HCT116 (cell line): Measurements from ENCODE around the gene MGAT4A. TPM values are rescaled to one million over a fixed set of nuclear protein-coding genes. Genes with fewer than 3 reads are reported as not detected.

ENCODE experiments used
- ATAC-seq: fragments of 200-7000 bp; cut with Tn5 transposase; 2 replicates; pipeline ENCODE4 v1.9.1; 2020; ENCODE audit warnings: mild to moderate bottlenecking, moderate library complexity
- BruUV-seq: library from RNA; stranded (reverse); fragments of 400-500 nt; replicated peaks from 2 replicates; lab custom pipeline; 2021; lab: Mats Ljungman, UMichigan
- CTCF ChIA-PET: fragments of 300-600 bp; sonication (Branson Sonifier 250); formaldehyde crosslinking; loops from one replicate; lab custom pipeline; 2021; ENCODE audit warnings: antibody characterized with exemption; lab: Charles Lee
- POLR2A ChIA-PET: fragments of 300-600, 350-600 bp; sonication (Branson Sonifier 250); formaldehyde crosslinking; loops from one replicate; lab custom pipeline; 2021; ENCODE audit warnings: antibody characterized with exemption; lab: Charles Lee
- RAD21 ChIA-PET, 2 experiments: fragments of 300-600 bp; sonication (Branson Sonifier 250); formaldehyde crosslinking; loops; one replicate each; lab custom pipeline; 2023; ENCODE audit warnings: low total read pairs in 2 of 2; ENCODE audit not compliant: uncharacterized antibody in 2 of 2, unreplicated experiment in 2 of 2, low non-redundant PET in 1 of 2; lab: Charles Lee
- DNase-seq: peaks from one replicate; pipeline ENCODE4 v3.0.0-alpha.2; 2010; ENCODE audit warnings: low read depth, low spot score
- H2AFZ ChIP-seq: fragments of 200-600 bp; shearing (Covaris generic), sonication (generic); 2 replicates; pipeline ENCODE4 v1.6.1; 2017; ENCODE audit warnings: low read depth, mixed run types, mixed read lengths, antibody characterized with exemption, low read length; ENCODE audit not compliant: poor library complexity, severe bottlenecking
- H3K27ac ChIP-seq: 2 replicates; pipeline ENCODE4 v1.5.1; 2012; ENCODE audit warnings: low read depth, low read length
- H3K27me3 ChIP-seq: fragments of 200-600 bp; sonication (generic); 2 replicates; pipeline ENCODE4 v1.6.1; 2016; ENCODE audit warnings: mixed run types, low read length, mixed read lengths; ENCODE audit not compliant: insufficient read depth
- H3K36me3 ChIP-seq, 2 experiments: fragments of 200-500 bp in 1 of 2; fragments of 200-600 bp in 1 of 2; sonication (Bioruptor generic) in 1 of 2; sonication (generic) in 1 of 2; 2 replicates each; pipeline versions ENCODE4 v1.5.1 to v1.6.1; 2014 to 2016; ENCODE audit warnings: low read length in 2 of 2, inconsistent platforms in 1 of 2, mixed read lengths in 1 of 2, mixed run types in 1 of 2; ENCODE audit not compliant: insufficient read depth in 2 of 2, control insufficient read depth in 1 of 2
- H3K4me1 ChIP-seq, 2 experiments: fragments of 200-600 bp in 1 of 2; sonication (generic) in 1 of 2; 2 replicates each; pipeline versions ENCODE4 v1.5.1 to v1.6.1; 2012 to 2017; ENCODE audit warnings: low read length in 2 of 2, inconsistent platforms in 1 of 2, mild to moderate bottlenecking in 1 of 2, mixed read lengths in 1 of 2, mixed run types in 1 of 2, moderate library complexity in 1 of 2; ENCODE audit not compliant: insufficient read depth in 2 of 2, control insufficient read depth in 1 of 2
- H3K4me2 ChIP-seq: fragments of 200-600 bp; sonication (generic); 2 replicates; pipeline ENCODE4 v1.6.1; 2017; ENCODE audit warnings: mixed run types, low read length, mixed read lengths
- H3K4me3 ChIP-seq, 2 experiments: fragments of 200-600 bp in 1 of 2; sonication (generic) in 1 of 2; replicated peaks in 1 of 2; 2 replicates each; pipeline ENCODE4 v1.5.1; 2011 to 2016; ENCODE audit warnings: low read length in 2 of 2, control low read depth in 1 of 2, low read depth in 1 of 2, mild to moderate bottlenecking in 1 of 2, mixed read lengths in 1 of 2, mixed run types in 1 of 2
- H3K79me2 ChIP-seq: fragments of 200-600 bp; sonication (generic); 2 replicates; pipeline ENCODE4 v1.6.1; 2017; ENCODE audit warnings: mild to moderate bottlenecking, mixed run types, low read length, moderate library complexity, mixed read lengths; ENCODE audit not compliant: insufficient read depth
- H3K9ac ChIP-seq: fragments of 200-600 bp; sonication (generic); 2 replicates; pipeline ENCODE4 v1.6.1; 2016; ENCODE audit warnings: low read length, mixed read lengths
- H3K9me2 ChIP-seq: fragments of 200-600 bp; sonication (generic), shearing (Covaris generic); 2 replicates; pipeline ENCODE4 v1.6.1; 2017; ENCODE audit warnings: mixed run types, mild to moderate bottlenecking, moderate library complexity; ENCODE audit not compliant: insufficient read depth
- H3K9me3 ChIP-seq, 2 experiments: fragments of 200-500 bp in 1 of 2; fragments of 200-600 bp in 1 of 2; sonication (Bioruptor generic) in 1 of 2; sonication (generic) in 1 of 2; 2 replicates each; pipeline ENCODE4 v1.6.1; 2014 to 2017; ENCODE audit warnings: low read length in 2 of 2, mixed read lengths in 2 of 2, inconsistent platforms in 1 of 2, low read depth in 1 of 2, mild to moderate bottlenecking in 1 of 2, mixed run types in 1 of 2, moderate library complexity in 1 of 2; ENCODE audit not compliant: control insufficient read depth in 1 of 2, insufficient read depth in 1 of 2
- H4K20me1 ChIP-seq: fragments of 200-600 bp; sonication (generic), shearing (Covaris generic); 2 replicates; pipeline ENCODE4 v1.6.1; 2017; ENCODE audit warnings: mixed run types, mild to moderate bottlenecking, moderate library complexity; ENCODE audit not compliant: insufficient read depth
- CBX3 ChIP-seq: IDR thresholded peaks from 2 replicates; pipeline ENCODE4 v1.6.1; 2012; ENCODE audit warnings: low read depth
- ELF1 ChIP-seq: IDR thresholded peaks from 2 replicates; pipeline ENCODE4 v1.6.1; 2012; ENCODE audit warnings: low read depth, borderline replicate concordance
- EZH2 ChIP-seq: fragments of 200-600 bp; sonication (generic); IDR thresholded peaks from 2 replicates; pipeline ENCODE4 v1.6.1; 2017; ENCODE audit warnings: antibody characterized with exemption, mixed run types
- POLR2A ChIP-seq: IDR thresholded peaks from 2 replicates; pipeline ENCODE4 v1.7.0; 2011; ENCODE audit warnings: borderline replicate concordance; ENCODE audit not compliant: insufficient read depth, insufficient read length; ENCODE audit errors: extremely low read depth
- POLR2AphosphoS5 ChIP-seq: IDR thresholded peaks from 2 replicates; pipeline ENCODE4 v1.6.1; 2011; ENCODE audit warnings: mild to moderate bottlenecking, low read depth, low read length, moderate library complexity
- RAD21 ChIP-seq: IDR thresholded peaks from 2 replicates; pipeline ENCODE4 v1.6.1; 2012; ENCODE audit warnings: low read depth, mild to moderate bottlenecking
- SIN3A ChIP-seq: IDR thresholded peaks from 2 replicates; pipeline ENCODE4 v1.6.1; 2012; ENCODE audit warnings: low read depth
- SP1 ChIP-seq: IDR thresholded peaks from 2 replicates; pipeline ENCODE4 v1.6.1; 2012; ENCODE audit warnings: low read depth
- SRF ChIP-seq: IDR thresholded peaks from 2 replicates; pipeline ENCODE4 v1.6.1; 2012; ENCODE audit warnings: low read depth
- TCF7L2 ChIP-seq: IDR thresholded peaks from 2 replicates; pipeline ENCODE4 v1.7.0; 2011; ENCODE audit warnings: borderline replicate concordance, inconsistent platforms; ENCODE audit not compliant: insufficient read depth, insufficient read length; ENCODE audit errors: extremely low read depth
- YY1 ChIP-seq: IDR thresholded peaks from 2 replicates; pipeline ENCODE4 v1.6.1; 2011; ENCODE audit warnings: low read length, low read depth, moderate library complexity, mild to moderate bottlenecking; ENCODE audit not compliant: insufficient replicate concordance; ENCODE audit errors: extremely low read depth
- intact Hi-C: fragments of 100-400 bp; cut with micrococcal nuclease; formaldehyde crosslinking; loops from 2 replicates; pipeline ENCODE4 v1.10.0; 2022
- total RNA-seq: library from RNA; stranded (reverse); gene quantifications from one replicate; pipeline ENCODE4 v1.2.1, GENCODE V29; 2021; ENCODE audit not compliant: unreplicated experiment
- TF ChIP-seq, protein P1 (sequence below), 3 experiments: fragments of 200-600 bp in 1 of 3; sonication (generic) in 1 of 3; IDR thresholded peaks in 2 of 3; conservative IDR thresholded peaks in 1 of 3; 2 replicates each; pipeline ENCODE4 v1.5.1; 2012 to 2017; ENCODE audit warnings: low read depth in 2 of 3, low read length in 2 of 3, antibody characterized with exemption in 1 of 3, borderline replicate concordance in 1 of 3, control low read depth in 1 of 3, mild to moderate bottlenecking in 1 of 3, mixed read lengths in 1 of 3, mixed run types in 1 of 3, moderate library complexity in 1 of 3; ENCODE audit not compliant: insufficient read depth in 1 of 3

The MGAT4A gene
- total RNA-seq, 1 experiment from 2014 or later: 10.2 TPM

DNA sequence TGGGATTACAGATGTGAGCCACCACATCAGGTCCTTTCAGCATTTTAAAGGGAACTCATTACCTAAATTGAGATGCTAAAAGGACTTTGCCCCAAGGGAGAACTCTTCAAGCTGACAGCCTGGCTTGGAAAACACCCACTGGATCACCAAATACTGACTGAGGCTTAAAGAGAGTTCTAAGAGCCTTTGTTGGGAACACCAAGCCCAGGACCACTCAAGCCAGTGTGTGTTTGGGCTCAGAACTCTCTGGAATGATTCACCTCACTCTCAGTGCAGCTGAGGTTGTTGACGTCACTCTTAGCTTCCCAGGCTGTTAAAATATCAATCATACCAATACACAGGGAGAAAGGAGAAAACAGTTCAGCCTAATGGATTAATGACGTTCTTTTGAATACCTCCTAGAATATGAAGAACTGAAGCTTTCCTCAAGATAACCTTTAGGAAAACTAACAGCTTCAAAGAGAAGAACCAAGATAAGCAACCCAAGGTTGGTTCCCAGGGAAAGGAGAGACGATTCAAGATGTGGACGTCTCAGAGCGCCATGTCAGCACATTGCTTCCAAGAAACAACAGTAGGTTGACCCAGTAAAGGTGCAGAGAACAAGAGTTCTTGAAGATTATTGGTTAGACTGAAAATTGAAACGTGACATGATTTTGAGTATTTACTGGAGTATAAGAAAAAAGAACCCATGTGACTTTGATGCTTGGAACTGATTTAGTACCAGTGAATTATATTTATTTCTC is 48.0 kb upstream of the MGAT4A start:
- Histone ChIP-seq H3K27me3 (no peaks in the 10 kb centered on the region), H3K4me1 (peaks cover 0 to 5% of the 10 kb centered on the region in 2 experiments; a peak in 1 of 4 replicates), H3K4me2 (no peak overlapping the region), H3K9me3 (peaks cover 0 to 6% of the 10 kb centered on the region in 2 experiments; a peak in 1 of 4 replicates), H2AFZ (no peak overlapping the region), H3K4me3 (no peak overlapping the region), H3K27ac (no peak overlapping the region), H3K9me2 (no peaks in the 10 kb centered on the region), H4K20me1 (no peaks in the 10 kb centered on the region), H3K36me3 (no peaks in the 10 kb centered on the region), H3K9ac (no peak overlapping the region), H3K79me2 (no peaks in the 10 kb centered on the region)
- no peak for ATAC-seq
- DNase-seq: no peak
- ChIA-PET CTCF (no interaction called here), RAD21 (no interaction called here), POLR2A (no interaction called here)
- TF ChIP-seq RAD21 (no peak), CBX3 (no peak), YY1 (no peak), SIN3A (no peak), SP1 (no peak), TCF7L2 (no peak), SRF (no peak), POLR2AphosphoS5 (no peak), ELF1 (no peak), EZH2 (no peak), POLR2A (no peak)
- TF ChIP-seq, protein P1, sequence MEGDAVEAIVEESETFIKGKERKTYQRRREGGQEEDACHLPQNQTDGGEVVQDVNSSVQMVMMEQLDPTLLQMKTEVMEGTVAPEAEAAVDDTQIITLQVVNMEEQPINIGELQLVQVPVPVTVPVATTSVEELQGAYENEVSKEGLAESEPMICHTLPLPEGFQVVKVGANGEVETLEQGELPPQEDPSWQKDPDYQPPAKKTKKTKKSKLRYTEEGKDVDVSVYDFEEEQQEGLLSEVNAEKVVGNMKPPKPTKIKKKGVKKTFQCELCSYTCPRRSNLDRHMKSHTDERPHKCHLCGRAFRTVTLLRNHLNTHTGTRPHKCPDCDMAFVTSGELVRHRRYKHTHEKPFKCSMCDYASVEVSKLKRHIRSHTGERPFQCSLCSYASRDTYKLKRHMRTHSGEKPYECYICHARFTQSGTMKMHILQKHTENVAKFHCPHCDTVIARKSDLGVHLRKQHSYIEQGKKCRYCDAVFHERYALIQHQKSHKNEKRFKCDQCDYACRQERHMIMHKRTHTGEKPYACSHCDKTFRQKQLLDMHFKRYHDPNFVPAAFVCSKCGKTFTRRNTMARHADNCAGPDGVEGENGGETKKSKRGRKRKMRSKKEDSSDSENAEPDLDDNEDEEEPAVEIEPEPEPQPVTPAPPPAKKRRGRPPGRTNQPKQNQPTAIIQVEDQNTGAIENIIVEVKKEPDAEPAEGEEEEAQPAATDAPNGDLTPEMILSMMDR (IDR thresholded peaks at IDR 0.05 in 2 of 3, conservative IDR thresholded peaks at IDR 0.05 in 1 of 3; ENCODE audit: borderline replicate concordance in 1 of 3, insufficient read depth in 1 of 3, low read depth in 2 of 3, low read length in 2 of 3): no peak
- intact Hi-C loops: no loop called here
- BruUV-seq: no TSS peak
